HG02885 (cell line): ENCODE data around the gene CSAD.
"Not testable (repeated sequence)": the region's sequence is repeated elsewhere in the genome, so short reads cannot be mapped to it uniquely, and the experiment has no call there.

Experiments used
- ATAC-seq: cut with Tn5 transposase; IDR thresholded peaks from one replicate; pipeline ENCODE4 v1.9.1; 2021; ENCODE audit warnings: mild to moderate bottlenecking; ENCODE audit not compliant: unreplicated experiment, poor library complexity

Gene CSAD

GRCh38 chr12:53184828-53185227 lies 4.1 kb upstream of the CSAD start:
- ATAC-seq: no peak

GRCh38 chr12:53182903-53183302 lies 2.2 kb upstream of the CSAD start:
- no peak for ATAC-seq

DNA sequence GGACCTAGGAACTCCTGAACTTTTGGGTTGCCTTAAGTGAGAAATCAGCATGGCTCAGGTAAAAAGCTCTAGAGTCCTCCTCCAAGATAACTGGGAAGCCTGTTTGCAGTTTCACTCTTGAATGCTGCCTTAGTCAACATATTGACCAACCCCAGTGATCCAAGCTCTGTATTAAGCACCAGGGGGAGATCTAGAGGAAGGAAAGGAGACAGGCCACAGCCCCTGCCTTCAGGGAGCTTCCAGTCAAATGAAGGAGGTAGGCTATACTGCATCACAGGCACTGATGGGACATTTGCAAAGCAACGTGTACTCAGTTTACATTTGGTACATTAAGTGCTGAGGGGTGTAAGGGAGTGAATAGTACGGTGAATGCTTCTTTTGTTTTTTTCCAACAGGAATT lies 1.2 kb upstream of the CSAD start:
- no peak for ATAC-seq

GRCh38 chr12:53180931-53181645 lies 363 bp upstream of the CSAD start:
- ATAC-seq: peak; percentile 47

DNA sequence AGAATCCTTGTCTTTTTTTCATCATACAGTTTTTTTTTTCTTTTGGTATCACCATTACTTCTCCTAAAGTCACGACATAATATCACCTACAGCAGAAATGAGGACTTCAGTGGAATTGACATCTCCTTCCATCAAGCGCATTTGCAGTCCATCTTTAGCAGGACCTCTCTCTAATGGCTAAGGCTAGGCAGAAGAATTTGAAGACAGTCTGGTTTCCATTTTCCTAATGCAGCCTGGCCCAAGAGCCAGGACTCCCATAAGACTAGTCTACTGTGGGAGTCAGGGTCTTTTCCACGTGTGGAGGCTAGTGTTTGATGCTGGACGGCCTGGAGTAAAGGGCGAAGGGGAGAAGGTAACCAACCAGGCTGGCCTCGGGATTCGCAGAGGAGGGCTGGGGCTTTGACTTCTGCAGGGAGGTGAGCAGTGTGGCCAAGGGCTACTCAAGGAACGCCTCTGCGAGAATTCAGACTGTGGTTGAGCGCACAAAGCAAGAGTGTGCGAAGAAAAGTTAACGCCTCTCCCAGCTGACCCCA lies 972 bp downstream of the CSAD start:
- ATAC-seq: peak; percentile 19

DNA sequence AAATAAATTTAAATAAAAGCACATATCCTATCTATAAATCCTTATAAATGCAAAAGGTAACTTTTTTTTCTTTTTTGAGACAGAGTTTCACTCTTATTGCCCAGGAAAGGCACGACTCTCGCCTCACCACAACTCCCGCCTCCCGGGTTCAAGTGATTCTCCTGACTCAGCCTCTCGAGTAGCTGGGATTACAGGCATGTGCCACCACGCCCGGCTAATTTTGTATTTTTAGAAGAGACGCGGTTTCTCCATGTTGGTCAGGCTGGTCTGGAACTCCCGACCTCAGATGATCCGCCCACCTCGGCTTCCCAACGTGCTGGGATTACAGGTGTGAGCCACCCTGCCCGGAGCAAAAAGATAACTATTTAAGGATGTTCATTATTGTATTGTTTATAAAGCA lies 1.9 kb downstream of the CSAD start:
- not testable (repeated sequence) for ATAC-seq

DNA sequence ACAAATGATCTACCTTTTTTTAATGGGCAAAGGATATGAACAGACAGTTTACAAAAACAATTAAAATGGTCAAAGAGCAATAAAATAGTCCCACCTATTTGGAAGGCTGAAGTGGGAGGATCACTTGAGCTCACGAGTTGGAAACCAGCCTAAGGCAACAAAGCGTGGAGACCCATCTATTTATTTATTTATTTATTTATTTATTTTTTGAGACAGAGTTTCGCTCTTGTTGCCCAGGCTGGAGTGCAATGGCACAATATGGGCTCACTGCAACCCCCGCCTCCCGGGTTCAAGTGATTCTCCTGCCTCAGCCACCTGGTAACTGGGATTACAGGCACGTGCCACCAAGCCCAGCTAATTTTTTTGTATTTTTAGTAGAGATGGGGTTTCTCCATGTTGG lies 3.3 kb downstream of the CSAD start:
- ATAC-seq: not testable (repeated sequence)

- no peak for ATAC-seq
Observed at GRCh38 chr12:53176750-53177149, 4.0 kb downstream of the CSAD start.

DNA sequence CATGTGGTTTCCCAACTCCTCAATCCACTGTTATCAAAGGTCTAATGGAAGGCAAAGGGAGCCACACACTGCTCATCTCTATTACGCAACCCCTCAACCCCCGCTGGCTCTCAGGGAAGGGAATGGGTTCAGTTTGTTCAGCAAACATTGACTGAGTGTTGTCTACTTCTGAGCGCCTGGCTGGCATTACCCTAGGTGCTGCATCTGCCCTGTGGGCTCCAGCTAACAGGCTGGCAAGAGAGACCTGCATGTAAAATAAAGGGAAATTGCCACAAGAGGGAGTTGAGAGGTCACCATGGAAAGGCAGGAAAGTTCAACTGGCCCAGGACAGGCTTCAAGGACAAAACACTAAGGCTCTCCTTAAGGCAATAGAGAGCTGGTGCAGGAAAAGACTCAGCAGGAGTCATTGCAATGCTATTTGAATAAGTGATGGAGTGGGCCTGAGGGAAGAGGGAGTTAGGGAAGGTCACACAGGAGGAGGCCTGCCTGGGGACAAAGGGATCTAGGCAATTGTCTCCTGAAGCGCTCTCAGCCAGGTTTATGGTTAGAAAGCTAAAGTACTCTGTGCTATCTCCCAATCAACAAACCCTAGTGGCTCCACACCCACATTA lies 5.7 kb downstream of the CSAD start:
- ATAC-seq: no peak

- no peak for ATAC-seq
Observed at GRCh38 chr12:53173085-53173715, 7.5 kb downstream of the CSAD start.

GRCh38 chr12:53172352-53172751 lies 8.4 kb downstream of the CSAD start:
- ATAC-seq: no peak

- ATAC-seq: no peak
Observed at GRCh38 chr12:53171725-53172329, 8.9 kb downstream of the CSAD start.

DNA sequence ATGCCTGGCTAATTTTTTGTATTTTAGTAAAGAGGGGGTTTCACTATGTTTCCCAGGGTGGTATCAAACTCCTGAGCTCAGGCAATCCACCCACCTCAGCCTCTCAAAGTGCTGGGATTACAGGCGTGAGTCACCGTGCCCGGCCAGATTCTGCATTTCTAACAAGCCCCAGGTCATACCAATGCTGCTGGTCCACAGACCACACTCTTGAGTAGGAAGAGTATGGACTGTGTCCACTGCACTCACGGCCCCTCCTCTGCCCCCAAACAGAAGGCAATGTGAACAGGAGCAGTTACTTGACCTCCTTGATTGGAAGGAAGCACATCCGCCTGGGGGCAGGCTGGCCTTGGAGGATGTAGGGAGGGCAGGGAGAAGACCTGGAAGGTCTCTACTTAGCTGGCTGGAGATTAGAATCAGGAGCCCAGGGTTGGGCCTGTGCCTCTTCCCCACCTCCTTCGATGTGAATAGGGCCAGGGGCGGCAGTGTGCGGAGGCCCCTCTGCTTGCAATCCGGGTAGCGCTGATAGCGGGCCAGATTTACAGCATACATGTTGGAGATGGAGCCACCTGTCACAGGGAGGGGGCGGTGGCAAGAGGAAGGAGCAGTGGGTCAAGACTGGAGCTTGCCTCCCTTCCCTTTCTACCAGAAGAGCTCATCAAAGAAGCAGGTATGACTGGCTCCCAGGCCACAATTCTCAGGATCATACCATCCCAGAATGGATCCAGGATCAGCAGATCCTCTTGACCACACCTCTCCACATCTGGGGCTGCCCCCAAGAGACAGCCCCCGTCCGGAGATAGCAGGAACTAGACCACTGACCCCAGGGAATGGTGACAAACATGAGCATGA lies 9.6 kb downstream of the CSAD start:
- ATAC-seq: no peak

- ATAC-seq: no peak
Observed at GRCh38 chr12:53170215-53170614, 10.5 kb downstream of the CSAD start.

- ATAC-seq: no peak
Observed at GRCh38 chr12:53169644-53170043, 11.1 kb downstream of the CSAD start.

GRCh38 chr12:53166837-53167236 lies 13.9 kb downstream of the CSAD start:
- no peak for ATAC-seq

DNA sequence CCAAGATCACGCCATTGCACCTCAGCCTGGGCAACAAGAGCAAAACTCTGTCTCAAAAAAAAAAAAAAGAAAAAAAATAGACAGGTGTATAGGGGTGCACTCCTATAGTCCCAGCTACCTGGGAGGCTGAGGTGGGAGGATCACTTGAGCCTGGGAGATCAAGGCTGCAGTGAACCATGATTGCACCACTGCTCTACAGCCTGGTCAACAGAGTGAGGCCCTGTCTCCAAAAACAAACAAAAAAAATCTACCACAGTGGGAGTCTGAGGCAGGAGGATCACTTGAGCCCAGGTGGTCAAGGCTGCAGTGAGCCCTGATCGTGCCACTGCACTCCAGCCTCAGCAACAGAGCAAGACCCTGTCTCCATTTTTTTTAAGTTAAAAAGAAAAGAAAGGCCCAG lies 17.7 kb downstream of the CSAD start:
- not testable (repeated sequence) for ATAC-seq

DNA sequence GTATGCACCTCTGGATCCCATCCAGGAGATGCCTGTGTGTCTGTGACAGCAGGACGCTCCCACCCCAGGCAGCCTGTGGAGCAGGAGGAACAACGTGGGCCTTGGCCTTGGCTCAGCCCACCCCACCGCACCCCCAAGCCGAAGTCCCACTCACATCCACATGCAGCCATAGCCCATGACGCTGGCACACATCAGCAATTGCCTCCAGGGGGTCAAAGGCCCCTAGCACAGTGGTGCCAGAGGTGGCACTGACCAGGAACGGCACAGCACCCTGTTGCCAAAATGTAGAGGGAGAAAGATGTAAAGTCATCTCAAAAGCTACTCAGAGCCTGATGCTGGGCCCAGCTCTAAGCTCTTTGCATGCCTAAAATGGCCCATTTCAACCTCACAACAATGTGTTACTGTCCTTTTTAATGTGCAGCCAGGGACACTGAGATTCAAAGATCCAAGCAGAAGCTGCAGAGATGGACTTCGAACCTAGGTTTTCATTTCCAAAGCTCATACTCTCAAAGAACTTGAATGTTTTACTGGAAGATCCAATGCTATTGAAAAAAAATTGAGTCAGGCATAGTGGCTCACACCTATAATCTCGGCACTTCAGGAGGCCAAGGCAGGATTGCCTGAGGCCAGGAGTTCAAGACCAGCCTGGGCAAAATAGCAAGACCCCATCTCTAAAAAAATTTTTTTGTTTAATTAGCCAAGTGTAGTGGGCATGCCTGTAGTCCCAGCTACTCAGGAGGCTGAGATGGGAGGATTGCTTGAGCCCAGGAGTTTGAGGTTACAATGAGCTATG lies 19.4 kb downstream of the CSAD start:
- ATAC-seq: no peak

GRCh38 chr12:53160673-53161072 lies 20.1 kb downstream of the CSAD start:
- ATAC-seq: no peak
